Panc1 (cell line): ENCODE measurements around the gene HOXA2.

Experiments
- POLR2AphosphoS5 ChIP-seq: IDR thresholded peaks from 2 replicates; pipeline ENCODE4 v1.6.1; 2012; ENCODE audit warnings: mild to moderate bottlenecking, low read depth, low read length, moderate library complexity
- SIN3A ChIP-seq: IDR thresholded peaks from 2 replicates; pipeline ENCODE4 v1.6.1; 2012; ENCODE audit warnings: low read depth, mild to moderate bottlenecking, low read length, moderate library complexity, borderline replicate concordance; ENCODE audit not compliant: insufficient read depth
- TF ChIP-seq, protein P1 (sequence below): fragments of 450-650 bp; IDR thresholded peaks from 2 replicates; pipeline ENCODE4 v1.5.1; 2017; ENCODE audit warnings: mild to moderate bottlenecking
- TF ChIP-seq, protein P2 (sequence below), 2 experiments: IDR thresholded peaks; 2 replicates each; pipeline ENCODE4 v1.6.1; 2011 to 2012; ENCODE audit warnings: low read depth in 2 of 2, control low read depth in 1 of 2, low read length in 1 of 2, mild to moderate bottlenecking in 1 of 2, moderate library complexity in 1 of 2; ENCODE audit not compliant: insufficient read depth in 1 of 2

DNA sequence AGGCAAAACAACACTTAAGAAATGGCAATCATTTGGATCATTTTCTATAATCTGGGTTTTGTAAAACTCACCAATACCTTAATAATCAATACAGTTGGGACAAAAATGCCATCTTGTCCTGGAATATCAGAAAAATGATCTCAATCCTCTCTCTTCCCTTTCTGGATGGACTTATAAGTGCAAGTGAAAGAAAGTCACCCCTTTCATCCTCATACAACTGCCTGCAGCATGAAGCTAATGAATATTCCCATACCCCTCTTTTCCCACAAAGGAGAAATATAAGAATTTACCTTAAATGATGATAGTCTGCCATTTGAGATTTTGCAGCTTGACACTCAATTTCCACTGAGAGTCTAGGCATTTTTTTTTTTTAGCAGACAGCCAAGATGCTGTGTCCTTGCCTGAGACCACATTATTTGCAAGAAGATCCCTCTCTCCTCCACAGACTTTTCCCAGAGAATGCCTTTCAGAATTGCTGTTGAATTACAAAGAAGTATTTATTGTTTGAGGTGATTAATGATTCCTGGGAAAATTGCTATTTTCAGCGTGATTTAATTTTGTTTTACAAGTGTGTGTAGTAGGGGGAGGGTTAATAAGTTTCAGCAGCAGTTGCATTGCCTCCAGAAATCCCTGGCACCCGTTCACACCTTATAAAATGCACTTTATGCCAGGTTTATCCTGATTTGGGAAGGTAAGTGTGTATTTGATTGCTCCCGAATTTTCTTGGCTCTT is 24.3 kb upstream of the HOXA2 start:
- TF ChIP-seq, protein P1, sequence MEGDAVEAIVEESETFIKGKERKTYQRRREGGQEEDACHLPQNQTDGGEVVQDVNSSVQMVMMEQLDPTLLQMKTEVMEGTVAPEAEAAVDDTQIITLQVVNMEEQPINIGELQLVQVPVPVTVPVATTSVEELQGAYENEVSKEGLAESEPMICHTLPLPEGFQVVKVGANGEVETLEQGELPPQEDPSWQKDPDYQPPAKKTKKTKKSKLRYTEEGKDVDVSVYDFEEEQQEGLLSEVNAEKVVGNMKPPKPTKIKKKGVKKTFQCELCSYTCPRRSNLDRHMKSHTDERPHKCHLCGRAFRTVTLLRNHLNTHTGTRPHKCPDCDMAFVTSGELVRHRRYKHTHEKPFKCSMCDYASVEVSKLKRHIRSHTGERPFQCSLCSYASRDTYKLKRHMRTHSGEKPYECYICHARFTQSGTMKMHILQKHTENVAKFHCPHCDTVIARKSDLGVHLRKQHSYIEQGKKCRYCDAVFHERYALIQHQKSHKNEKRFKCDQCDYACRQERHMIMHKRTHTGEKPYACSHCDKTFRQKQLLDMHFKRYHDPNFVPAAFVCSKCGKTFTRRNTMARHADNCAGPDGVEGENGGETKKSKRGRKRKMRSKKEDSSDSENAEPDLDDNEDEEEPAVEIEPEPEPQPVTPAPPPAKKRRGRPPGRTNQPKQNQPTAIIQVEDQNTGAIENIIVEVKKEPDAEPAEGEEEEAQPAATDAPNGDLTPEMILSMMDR: no peak
- TF ChIP-seq POLR2AphosphoS5 (no peak), SIN3A (no peak)
- TF ChIP-seq, protein P2, sequence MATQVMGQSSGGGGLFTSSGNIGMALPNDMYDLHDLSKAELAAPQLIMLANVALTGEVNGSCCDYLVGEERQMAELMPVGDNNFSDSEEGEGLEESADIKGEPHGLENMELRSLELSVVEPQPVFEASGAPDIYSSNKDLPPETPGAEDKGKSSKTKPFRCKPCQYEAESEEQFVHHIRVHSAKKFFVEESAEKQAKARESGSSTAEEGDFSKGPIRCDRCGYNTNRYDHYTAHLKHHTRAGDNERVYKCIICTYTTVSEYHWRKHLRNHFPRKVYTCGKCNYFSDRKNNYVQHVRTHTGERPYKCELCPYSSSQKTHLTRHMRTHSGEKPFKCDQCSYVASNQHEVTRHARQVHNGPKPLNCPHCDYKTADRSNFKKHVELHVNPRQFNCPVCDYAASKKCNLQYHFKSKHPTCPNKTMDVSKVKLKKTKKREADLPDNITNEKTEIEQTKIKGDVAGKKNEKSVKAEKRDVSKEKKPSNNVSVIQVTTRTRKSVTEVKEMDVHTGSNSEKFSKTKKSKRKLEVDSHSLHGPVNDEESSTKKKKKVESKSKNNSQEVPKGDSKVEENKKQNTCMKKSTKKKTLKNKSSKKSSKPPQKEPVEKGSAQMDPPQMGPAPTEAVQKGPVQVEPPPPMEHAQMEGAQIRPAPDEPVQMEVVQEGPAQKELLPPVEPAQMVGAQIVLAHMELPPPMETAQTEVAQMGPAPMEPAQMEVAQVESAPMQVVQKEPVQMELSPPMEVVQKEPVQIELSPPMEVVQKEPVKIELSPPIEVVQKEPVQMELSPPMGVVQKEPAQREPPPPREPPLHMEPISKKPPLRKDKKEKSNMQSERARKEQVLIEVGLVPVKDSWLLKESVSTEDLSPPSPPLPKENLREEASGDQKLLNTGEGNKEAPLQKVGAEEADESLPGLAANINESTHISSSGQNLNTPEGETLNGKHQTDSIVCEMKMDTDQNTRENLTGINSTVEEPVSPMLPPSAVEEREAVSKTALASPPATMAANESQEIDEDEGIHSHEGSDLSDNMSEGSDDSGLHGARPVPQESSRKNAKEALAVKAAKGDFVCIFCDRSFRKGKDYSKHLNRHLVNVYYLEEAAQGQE (IDR thresholded peaks at IDR 0.05; ENCODE audit: insufficient read depth in 1 of 2, low read depth in 2 of 2, low read length in 1 of 2): no peak
